ENCODE results near the gene DIAPH3.

DIAPH3 gene

DNA sequence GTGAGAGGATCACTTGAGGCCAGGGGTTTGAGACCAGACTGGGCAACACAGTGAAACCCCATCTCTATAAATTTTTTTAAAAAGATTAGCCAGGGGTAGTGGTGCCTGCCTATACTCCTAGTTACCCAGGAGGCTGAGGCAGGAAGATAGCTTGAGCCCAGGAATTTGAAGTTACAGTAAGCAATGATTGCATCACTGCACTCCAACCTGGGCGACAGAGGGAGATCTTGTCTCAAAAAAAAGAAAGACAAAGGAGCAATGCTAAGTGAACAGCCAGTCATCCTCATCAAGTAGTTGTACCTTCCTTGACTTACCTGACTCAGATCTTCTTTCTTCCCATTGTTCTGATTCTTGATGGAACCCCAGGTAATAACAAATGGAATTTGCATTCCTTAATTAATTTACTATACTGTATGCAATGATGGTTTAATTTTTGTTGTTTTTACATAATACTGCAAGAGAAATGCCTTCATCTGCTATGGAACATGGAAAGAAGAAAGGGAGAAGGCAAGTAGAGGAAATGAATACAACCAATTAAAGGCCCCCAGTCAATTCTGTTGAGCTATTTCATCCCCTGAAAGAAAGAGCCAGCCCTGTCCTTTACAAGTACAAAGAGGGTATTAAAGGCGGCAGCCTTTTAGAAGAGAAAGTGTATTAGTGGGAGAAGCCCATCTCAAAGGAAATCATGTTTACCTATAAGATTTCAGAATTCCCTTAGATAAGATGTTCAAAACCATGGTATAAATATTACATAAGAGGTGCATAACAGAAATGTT, 316.7 kb downstream of the DIAPH3 start:
- no peak for DNase-seq

DNA sequence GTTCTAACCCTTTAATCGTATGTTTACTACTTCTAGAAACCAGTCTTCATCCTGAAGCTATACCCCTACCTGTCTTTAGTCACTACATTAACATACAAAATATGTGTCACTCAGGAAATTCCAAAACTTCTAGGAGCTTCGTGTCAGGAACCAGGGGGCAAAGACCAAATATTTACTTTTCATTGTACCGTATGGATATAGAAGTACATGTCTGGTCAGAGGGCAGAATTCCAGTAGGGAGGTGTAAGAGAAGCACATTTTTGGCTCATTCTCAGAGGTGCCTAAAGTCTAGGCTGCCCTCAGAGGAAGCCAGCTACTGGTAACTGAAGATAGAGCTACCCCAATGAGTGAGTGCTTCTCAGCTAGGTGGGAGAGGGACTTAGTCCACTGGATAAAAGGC, 320.7 kb downstream of the DIAPH3 start:
- no peak for DNase-seq

GRCh38 chr13:59842507-59842906, 321.2 kb downstream of the DIAPH3 start:
- DNase-seq, result no peak

- DNase-seq, result no peak
These were observed 324.5 kb downstream of the DIAPH3 start for GRCh38 chr13:59839186-59839585.

DNA sequence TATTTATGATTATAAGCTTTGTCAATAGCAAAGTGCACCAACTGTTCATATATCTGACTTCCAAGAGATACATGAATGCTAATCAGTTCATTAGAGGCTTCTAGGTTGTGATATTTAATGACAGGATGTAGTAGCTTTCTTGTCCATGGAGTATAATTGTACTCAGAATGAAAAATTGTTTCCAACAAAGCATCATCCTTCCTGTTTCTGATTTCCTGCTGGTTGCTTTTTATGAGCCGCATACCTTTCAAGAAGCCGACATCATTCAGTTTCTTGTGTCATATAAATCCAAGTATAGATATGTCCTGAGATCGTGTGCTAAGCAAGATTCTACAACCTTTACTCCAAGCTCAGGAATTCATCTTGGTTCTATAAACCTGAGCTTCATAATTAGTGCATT, 326.6 kb downstream of the DIAPH3 start:
- DNase-seq, result no peak

- no peak for DNase-seq
These were observed 328.2 kb downstream of the DIAPH3 start for GRCh38 chr13:59835569-59835968.

- DNase-seq, result no peak
These were observed 328.9 kb downstream of the DIAPH3 start for GRCh38 chr13:59834801-59835200.

- DNase-seq, result no peak
These were observed 334.0 kb downstream of the DIAPH3 start for GRCh38 chr13:59829690-59830089.

- no peak for DNase-seq
These were observed 340.2 kb downstream of the DIAPH3 start for GRCh38 chr13:59823486-59823885.

DNA sequence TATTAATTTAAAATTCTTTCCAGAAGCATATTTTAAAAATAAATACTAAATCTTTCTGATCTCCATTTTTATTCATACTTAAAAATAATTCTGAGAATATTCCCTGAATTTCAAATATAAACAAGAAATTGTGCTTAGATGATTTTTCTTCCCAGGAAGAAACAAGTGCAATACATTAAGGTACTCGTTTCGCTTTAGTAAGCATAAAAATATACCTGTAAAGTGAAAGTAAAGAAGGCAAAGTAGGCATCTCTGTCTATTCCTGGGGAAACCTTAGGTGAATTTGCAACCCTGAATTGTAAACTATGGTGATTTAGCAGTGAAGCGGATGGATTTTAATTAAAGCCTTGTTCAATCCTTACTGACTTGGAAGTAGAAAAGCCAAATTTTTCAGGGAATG, 354.2 kb downstream of the DIAPH3 start:
- no peak for DNase-seq

DNA sequence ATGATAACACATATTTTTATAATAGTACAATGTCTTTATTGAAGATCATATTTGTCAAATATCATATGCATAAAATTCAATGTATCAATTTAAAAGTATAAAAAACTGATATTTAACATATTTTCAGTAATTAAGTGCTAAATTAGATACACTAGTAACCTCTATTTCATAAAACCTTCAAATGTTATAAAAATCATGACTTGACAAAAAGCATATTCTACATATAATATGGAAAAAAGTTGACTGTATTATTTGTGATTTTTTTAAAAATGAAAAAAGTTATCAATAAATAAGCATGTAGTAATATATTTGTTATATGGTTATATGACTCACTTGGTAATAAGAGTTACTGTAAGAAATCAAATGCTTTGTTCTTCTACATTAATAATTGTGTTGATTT, 356.9 kb downstream of the DIAPH3 start:
- DNase-seq, result no peak

- no peak for DNase-seq
These were observed 362.4 kb downstream of the DIAPH3 start for GRCh38 chr13:59801107-59801880.

DNA sequence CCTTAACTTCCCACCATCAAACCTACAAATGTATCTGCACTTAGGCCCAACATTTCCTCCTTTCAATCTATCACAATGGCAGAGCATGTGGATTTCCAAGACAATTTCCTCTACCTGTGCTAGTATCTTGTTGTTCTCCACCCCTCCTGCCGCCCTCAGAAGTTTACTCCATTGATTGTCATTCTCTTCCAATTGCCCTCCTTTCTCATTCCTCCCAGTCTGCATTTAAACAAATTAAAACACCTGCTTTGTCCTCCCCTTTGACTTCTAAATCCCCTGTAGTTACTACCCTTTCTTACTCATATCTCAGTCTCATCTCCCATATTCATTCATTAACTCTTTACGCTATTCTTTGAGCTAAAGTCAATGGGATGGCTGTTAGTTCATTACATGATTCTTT, 370.6 kb downstream of the DIAPH3 start:
- DNase-seq, result no peak

DNA sequence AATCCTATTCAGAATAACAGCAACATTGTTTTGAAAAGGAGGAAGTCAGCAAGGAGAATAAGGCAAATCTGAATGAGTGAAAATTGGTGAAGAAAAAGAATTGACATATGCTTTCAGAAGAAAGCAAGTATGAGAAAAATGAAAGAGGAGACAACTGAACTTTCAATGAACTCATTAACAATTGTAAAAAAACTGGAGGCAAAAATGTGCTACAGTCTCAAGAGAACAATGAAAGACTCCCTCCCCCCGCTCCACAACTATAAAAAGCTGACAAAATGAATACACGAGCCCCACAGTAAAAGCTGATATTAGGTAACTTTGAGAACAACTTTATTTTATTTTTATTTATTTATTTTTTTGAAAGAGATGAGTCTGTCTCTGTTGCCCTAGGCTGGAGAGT, 373.1 kb downstream of the DIAPH3 start:
- DNase-seq, result no peak

DNA sequence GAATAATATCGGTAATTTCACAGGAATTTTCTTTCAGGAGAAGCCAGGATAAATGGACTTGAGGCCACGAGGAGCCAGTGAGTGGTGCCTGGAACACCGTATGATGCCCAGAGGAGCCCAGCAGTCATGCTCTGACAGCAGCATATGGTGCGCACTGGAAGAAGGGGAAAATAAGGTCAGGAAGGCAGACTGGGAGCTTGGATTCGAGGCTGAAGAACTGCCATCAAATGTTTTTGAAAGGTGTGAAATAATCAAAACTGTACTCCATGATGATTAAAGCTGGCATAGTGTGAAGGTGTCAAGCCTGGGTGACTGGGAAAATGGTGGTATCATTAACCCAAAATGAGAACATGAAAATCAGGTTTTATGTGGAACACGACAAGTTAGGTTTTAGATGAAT, 374.2 kb downstream of the DIAPH3 start:
- no peak for DNase-seq

DNA sequence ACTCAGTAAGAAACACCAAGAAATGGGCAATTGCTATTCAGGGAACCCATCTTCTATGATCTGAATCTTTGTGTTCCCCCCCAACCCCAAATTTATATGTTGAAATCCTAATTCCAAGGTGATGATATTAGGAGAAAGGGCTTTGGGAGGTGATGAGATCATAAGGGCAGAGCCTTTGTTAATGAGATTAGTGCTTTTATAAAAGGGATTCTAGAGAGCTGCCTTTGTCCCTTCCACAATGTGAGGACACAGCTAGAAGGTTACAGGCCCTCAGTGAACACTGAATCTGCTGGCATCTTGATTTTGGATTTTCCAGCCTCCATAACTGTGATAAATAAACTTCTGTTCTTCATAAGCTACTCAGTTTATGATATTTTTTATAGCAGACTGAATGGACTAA, 376.0 kb downstream of the DIAPH3 start:
- no peak for DNase-seq

DNA sequence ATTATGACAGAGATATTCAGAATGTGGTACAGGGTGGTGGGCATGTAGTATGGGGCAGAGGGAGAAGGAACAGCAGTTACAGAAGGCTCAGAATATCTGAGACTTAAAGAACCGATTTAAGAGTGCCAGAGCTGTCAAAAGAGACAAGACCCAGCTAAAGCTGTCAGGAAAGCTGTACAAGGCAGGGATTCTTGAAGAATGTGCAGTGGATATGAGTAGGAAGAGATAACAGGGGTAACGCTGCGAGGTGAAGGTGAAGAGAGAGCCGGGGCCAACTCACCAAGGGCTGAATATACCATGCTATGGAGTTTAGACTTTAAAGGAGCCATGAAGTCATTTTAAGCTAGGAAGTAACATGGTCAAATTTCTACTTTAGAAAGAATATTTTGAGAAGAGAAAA, 381.0 kb downstream of the DIAPH3 start:
- DNase-seq, result no peak

DNA sequence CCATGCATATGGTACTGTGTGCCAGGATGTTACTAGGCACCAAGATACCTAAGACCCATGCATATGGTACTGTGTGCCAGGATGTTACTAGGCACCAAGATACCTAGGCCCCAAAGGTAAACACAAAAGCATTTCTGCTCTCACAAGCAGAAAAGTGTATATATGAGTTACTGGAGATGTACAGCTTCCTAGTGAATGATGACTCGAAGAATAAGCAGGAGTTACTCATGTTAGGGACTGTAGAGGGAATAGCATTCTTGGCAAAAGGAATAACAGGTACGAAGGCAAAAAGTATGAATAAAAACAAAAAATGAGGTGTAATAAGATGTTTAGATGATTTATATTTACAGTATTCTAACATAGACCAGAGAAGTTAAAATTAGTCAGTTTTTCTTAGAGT, 383.7 kb downstream of the DIAPH3 start:
- DNase-seq, result no peak

- no peak for DNase-seq
These were observed 386.6 kb downstream of the DIAPH3 start for GRCh38 chr13:59776924-59777690.

GRCh38 chr13:59774491-59774971, 389.2 kb downstream of the DIAPH3 start:
- no peak for DNase-seq

GRCh38 chr13:59771272-59771671, 392.5 kb downstream of the DIAPH3 start:
- no peak for DNase-seq

DNA sequence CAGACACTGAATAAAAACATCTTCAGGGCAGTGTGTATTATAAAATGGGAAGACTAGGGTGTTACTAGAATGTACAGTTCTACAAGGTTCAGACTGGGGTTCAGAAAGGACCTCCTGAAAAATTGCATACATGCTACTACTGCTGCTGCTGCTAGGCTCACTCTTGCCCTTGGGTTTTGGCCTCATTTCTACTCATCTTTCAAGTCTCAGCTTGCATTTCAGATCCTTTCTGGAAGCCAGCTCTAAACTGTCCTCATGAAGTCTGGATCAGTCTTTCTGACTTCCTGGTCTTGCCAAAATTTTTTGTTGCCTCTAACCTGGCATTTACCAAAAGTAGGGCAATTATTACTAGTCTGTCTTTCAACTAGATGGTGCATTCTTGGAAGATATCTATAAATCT, 393.3 kb downstream of the DIAPH3 start:
- no peak for DNase-seq

GRCh38 chr13:59766236-59766635, 397.5 kb downstream of the DIAPH3 start:
- no peak for DNase-seq
